NCI-H1105 (cell line): Measurements from ENCODE around the gene B9D1.
A peak's percentile ranks its signal among the peaks of the same experiment; 100 is the strongest.

Experiments used
- DNase-seq: peaks from one replicate; lab custom pipeline; 2025; lab: John Stamatoyannopoulos, UW

B9D1 gene, protein sequence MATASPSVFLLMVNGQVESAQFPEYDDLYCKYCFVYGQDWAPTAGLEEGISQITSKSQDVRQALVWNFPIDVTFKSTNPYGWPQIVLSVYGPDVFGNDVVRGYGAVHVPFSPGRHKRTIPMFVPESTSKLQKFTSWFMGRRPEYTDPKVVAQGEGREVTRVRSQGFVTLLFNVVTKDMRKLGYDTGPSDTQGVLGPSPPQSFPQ

DNA sequence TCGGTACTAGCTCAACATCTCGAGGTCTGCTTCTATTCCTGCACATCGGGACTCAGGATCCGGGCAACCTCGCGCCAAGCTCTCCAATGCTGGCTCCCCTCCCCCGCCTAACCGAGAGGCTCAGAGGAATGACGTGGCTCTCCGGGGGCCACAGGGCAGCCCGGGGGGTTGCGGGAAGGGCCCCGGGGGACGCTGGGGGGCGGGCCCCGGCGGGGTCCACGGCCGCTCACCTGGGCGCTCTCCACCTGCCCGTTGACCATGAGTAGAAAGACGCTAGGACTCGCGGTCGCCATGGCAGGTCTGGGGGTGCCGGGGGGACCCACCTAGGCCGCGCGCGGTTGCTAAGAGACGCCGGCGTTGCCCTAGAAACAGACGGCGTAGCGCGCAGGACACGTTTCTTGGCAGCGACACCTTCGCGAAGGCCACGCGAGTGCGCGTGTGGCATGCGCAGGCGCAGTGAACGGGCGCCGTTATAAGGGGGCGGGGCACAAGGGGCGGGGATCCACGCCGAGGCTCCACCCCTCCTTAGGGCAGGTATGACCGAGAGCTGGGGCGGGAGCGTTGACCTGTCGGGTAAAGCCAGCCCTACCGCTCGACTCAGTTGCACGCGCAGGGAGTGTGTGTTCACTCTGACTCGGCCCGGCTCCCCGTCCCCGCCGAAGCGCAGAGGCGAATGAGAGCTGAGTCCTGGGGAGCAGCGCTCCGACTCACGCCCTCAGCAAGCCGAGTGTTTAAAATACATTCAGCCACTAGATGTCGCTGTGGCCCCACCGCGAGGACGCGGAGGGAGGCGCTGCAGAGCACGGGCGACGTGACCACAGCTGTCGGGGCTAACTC, at the start of gene B9D1:
B9D1 (minus strand) TSS at position 447 of the 837 bp plus-strand sequence; CDS start at position 293, 154 bp downstream.
- DNase-seq: peak; percentile 97

DNA sequence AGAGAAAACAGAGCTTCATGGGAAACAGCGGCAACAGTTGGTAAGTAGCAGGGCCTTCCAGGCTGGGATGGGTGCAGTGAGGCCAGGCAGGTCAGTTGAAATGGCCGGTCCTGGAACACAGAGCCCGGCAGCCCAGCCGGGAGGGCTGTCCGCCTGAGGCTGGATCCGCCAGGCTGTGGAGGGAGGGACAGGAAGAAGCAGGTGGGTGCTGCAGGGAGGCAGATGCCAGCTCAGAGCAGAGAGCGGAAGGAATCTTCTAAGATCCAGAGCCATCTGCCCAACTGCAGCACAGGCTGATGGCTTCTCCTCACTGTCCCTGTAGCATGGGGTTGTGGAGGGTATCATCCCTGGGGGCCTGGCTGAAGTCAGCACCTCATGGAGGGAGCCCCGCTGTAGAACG, 49.1 kb upstream of the B9D1 start:
- DNase-seq: no peak

DNA sequence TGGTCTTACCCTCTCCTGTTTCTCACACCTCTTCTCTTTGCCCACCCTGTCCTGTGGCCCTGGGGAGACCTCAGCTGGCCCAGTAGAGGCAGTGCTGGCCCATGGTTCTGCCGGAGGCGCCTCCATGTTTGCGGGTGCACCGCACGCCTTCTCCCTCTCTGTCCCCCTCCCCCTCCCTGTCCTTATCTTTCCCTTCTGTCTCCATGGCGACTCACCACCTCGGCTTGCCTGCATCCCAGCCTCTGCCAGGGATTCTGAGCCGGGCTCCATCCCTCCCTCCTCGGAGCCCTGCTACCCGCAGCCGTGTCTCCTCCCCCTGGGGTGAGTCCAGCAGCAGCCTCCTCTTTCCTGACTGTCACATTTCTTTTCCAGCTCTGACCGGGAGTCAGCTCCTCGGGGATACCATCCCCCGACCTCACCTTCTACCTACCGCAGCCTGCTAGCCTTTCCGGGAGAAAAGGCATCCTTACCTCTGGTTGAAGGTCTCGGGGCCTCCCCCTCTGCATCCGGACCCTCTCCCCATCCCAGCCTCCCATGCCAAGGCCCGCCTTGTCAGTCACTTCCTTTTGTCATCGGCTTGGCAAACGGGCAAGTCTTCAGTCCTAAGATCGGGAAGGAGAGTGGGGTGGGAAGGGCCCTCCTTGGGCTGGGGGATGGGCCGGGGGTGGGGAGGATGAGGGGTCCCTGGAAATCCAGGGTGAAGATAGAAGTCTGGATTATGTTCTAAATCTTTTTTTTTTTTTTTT, 48.5 kb upstream of the B9D1 start, which contains the start of gene RNF112:
RNF112 (plus strand) TSS at position 358 of the 746 bp plus-strand sequence; CDS start at position 535, 177 bp downstream.
- no peak for DNase-seq

DNA sequence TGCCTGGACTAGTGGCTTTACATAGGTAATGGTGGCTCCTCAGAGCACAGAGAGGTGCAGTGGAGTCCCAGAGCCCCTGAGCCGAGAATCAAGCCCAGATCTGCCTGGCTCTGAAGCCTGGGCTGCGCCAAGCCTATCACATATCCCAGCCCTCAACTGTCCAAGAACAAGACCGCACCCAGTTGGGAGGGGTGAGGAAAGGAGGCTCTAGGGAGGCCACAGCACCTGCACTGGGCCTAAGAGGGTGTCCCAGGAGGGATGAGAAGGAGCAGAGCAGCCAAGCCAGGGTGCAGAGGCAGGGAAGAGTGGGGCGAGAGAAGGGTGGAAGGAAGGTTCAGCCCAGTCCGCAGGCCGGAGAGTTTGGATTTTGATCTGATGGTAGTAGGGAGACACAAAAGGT, 47.6 kb upstream of the B9D1 start:
- no peak for DNase-seq

DNA sequence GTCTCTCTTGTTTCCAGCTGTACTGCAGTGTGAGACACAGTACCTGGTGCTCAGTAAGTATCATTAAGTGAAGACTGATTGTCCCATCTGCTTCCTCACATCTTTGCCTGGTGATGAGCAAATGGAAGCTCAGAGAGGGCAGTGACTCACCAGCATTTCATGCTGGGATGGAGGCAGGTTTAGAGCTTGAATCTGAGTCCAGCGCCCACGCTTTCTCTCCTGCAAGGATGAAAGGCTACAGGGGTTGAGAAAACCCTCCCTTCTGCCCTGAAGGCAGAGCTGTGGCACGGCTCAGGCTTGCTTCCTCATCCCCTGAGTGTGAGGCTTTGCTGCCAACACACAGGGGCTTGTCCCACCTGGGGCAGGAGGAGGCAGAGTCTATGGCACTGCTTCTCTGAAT, 47.0 kb upstream of the B9D1 start:
- no peak for DNase-seq

DNA sequence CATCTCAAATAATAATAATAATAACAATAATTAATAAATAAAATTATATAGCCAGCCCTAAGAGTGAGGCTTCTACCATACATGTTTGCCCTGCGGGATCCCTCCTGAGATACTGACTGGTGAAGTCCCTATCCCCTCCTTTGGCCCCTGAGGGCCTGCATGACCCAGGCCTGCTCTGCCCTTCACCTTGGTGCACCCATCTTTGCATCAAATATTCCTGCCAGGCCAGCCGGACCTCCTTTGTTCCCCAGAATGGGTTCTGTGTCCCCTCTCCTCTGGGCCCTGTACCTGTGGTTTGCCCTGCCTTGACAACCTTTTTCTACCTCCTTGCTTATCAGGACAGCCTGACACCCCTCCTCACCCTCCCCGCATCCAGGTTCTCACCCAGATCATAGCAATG, 46.5 kb upstream of the B9D1 start:
- no peak for DNase-seq

DNA sequence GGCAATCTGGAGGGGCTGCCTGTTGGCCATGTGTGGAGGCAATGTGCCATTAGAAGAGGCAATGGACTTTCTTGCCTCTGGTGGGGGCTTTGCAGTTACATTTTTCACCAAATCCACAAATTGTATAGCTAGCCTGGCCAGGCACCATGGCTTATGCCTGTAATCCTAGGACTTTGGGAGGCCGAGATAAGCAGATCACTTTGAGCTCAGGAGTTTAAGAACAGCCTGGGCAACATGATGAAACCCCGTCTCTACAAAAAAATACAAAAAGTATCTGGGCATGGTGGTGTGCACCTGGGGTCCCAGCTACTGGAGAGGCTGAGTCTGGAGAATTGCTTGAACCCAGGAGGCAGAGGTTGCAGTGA, 45.8 kb upstream of the B9D1 start:
- no peak for DNase-seq

DNA sequence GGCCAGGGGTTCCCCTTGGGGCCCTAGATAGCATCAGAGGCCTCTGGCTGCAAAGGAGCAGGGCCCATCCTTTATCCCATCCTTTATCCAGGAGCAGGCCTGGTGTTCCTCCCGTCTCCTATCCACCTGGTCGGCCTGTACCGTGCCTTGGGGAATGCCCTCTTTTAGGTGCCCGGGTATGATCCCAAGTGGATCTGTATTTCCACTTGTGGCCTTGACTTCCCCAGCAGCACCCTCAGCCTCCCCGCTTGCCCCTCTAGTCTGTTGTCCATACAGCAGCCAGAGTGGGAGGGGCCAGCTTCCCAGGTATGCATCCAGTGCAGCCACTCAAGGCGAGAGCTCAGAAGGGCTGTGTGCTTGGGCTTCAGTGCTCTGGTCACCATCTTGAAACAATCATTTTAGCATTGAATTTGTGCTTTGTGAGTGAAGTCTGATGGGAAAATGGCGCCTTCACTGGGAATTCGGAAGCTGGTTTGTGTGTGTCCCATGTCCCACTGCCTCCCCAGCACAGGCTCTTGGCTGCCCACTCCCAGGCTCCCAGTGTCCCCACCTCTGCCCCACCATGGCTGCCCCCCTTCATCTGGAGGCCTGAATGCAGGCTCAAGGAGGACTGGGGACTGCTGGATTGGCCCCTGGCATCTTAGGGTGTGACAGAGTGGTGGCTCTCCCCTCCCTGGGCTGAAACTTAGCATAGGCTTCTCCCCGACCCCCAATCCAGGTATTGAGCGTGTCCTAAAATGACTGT, 45.2 kb upstream of the B9D1 start:
- DNase-seq: no peak

DNA sequence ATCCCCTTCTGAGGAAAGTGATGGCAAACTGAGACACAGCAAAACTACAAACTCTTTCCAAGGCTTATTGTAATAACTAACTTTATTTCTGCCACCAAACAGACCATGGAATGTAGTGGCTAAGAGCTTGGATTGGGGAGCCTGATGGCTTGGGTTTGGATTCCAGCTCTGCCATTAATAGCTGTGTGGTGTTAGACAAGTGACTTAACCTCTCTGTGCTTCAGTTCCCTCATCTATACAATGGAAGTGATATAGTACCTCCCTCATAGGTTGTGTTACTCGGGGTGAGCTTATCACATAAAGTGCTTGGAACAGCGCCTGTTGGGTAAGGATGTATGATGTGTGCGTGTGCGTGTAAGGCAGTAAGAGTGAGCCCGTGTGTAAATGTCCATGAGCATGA, 42.6 kb upstream of the B9D1 start:
- no peak for DNase-seq

DNA sequence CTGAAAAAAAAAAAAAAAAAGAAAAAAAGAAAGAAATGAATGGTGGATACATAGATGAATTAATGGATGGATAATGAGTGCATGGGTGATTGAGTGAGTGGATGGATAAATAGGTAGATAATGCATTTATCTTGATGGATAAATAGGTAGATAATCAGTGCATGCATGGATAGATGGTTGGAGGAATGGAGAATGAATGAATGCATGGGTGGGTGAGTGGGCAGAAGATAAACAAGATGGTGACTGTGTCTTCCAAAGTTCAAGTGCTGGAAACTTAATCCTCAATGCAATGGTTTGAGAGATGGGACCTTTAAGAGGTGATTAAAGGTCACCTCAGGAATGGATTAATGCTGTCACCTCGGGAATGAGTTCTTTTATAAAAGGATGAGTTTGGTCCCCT, 41.7 kb upstream of the B9D1 start:
- no peak for DNase-seq

DNA sequence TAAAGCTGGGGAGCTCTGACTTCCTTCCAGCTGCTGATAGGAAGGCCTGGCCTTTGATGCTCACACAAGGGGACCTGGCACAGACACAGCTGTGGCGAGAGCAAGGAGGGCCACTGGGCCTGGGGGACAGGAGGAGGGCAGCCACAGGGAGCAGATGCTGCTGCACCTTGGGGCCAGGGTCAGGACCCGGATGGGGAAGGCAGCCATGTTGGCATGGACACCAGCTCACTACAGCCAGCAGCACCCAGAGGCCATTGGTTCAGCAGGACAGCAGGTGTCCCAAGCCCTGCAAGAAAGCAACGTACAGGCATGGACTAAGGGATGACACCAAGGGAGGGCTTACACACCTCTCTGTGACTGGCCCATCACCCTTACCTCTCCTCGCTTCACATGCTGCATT, 40.5 kb upstream of the B9D1 start:
- DNase-seq: no peak

DNA sequence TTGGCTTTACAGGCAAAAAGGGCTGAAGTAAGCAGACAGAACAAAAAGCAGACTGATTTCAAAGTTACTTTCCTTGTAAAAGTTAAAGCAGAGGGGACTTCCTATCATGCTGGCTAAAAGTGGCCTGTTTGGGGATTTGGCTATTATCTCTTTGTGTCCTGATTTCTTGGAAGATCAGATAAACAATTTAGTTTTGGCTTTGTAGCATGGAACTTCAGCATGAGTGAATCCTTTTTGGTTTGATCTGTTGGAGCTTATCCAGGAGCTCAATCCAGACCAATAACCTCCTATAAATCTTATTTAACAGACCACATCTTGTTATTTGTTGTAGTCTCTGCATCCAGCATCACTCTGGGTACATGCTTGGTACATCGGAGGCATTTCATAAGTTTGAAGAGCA, 39.6 kb upstream of the B9D1 start:
- no peak for DNase-seq

DNA sequence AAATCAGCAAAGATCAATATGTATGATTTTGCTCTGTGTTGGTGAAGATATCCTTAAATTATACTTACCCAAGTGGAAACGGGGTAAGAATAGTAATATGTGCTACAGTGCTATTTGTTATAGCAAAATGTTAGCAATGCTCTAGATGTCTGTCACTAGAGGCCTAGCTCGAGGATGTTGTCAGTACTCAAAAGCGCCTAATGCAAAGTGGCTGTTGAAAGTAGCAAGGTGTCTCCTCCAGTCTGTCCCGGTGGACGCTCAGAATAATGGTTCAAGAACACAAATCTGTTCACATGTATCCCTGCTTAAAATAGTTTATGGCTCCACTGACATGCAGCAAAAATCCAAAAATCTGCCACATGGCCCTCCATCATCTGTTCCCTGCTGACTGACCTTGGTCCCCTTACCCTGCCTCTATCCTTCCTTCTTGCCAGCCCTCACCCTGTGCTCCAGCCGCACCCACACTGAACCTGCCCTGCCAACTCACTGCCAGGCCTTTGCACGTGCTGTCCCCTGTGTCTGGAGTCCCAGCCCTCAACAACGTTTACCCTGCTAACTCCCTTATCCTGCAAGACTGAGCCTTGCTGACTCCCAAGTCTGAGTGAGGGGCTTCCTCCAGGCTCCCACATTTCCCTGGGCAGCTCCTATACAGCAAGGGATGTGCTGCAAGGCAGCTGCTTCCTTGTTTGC, 38.9 kb upstream of the B9D1 start:
- no peak for DNase-seq

DNA sequence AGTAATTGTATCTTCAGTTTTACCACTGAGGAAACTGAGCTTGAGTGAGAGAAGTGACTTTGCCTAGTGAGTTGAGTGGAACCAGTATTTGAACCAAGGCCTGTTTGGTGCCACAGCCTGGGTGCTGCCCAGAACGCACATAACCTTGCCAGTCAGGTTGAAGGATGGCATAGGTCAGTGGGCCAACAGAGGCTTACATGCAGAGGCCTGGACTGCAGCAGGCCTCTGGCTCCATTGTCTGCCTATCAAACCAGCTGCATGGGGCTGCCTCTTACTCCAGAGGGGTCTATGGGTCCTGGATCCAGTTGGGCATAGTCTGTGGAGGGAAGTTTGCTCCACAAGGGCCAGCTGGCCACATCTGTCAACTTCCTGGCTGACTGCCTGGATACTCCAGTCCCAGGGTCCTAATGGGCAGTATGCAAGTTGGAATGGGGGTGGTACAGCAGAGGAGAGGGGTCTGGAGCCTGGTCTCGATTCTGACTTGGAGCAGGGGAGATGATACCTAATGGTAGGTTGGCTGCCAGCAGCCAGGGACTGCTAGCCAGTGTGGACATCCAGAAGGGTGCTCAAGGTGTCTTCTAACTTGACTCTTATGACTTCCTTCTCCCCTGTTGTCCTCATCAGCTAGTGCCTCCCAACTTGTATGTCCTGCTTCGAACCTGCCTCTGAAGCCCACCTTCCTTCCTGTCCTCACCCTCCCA, 37.4 kb upstream of the B9D1 start:
- no peak for DNase-seq

DNA sequence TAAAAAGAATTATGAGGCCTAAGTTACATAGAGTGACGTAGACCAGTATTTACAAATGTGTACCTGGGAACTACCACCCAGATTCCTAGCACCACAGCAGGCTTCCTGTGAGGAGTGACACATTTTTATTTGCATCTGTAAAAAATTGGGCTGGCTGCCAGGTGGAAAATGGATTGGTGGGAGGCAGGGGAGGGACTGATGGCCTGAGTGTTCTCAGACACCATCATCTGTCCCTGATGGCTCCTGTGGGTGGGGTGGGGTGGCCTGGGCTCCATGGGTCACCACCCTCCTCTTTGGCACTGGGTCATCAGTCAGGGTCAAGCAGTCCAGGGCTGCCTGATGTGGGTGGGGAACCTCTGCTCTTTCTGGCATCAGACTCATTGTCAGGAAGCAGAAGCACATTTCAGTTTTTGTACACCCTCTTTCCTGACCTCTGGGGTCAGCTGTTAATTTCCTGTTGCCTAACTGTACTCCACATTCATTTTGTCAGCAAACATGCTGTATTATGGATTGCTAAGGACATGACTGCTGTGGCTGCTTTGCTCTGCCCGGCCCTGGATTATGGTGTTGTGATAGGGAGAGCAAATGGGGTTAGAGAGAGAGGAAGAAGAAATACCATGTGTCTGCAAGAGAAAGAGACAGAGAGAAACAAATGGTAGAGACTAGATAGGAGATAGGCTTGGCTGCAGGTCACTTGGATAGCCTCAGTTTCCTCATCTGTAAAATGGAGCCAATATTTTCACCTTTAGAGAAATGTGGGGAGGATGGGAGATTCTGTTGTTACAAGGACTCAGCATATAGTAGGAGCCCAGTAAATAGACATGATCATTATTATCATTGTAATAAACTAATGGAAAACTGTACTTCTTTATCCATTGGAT, 36.0 kb upstream of the B9D1 start:
- no peak for DNase-seq

DNA sequence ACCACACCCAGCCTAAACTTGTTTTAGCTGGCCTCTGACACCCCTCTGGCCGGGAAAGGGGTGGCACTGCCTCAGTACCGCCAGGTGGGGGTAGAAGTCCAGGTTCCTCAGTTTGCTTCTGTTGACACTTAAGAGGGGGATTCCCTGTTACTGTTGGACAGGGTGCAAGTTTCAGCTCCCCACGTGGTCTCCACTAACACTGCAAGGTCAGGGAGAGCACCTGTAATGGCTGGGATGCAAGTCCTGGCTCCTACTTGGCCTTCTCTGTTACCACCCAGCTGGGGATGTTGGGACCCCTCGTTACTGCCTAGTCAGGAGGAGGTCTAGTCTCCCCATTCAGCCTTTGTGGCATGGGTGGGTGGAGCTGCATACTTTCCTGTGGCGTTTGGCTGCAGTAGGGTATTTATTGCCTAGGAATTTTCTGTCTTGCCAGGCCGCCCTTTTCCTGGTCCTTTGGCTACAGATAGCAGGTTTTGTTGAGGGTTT, 35.1 kb upstream of the B9D1 start:
- no peak for DNase-seq

DNA sequence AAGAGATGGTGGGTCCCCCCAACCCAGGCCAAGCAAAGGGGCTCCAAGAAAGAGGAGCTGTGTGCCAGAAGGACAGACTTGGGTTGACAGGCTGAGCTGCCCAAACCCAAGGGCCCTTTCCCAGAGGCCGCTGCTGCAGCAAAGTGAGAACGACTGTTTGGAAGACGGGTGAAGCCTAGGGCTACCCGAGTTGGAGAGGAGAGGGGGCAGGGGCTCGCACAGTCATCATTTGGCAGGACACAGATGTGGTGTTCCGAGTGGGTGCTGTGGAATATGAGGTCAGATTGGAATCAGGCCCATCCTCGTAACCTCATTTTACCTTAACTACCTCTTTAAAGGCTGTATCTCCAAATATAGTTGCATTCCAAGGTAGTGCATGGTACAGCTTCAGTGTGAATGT, 29.8 kb upstream of the B9D1 start:
- no peak for DNase-seq

DNA sequence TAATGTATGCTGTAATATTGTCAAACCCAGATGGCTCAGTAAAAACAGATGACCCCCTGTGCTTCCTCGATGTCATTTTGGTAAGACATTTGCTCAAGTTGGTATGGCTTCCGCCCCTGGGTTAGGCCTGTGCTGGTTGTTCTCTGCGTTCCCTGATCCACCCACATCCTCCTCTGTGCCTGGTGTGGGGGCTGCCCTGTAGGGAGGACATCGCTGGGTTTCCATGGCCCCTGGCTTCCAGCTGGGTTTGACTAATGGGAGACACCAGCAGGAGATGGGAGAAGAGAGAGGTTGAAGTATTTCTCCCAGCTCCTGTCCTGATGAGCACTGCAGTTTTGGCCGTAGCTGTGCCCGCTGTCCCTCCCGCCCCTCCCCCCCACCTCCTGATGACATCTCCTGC, 28.9 kb upstream of the B9D1 start:
- no peak for DNase-seq

DNA sequence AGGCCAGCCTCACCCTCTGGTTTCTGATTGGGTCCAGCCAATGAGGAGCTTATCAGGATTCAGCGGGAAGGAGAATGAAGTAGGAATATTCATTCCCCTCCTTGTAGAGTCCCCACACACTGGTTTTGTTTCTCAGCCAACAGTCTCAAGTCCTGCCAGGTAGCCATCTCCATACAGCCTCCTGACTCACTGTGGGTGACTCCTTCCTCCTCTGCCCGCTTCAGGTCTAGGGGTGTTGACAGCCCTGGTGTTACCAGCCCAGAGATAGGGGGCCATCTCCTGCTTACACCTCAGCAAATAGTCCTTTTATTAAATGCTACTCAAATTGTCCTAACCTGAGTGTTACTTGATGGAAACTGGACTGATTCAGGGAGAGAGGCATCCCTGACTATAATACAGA, 28.4 kb upstream of the B9D1 start:
- DNase-seq: no peak
